Panc1 (cell line): ENCODE measurements around the gene SPARCL1. TPM values are rescaled to one million over a fixed set of nuclear protein-coding genes. Genes with fewer than 3 reads are reported as not detected.

Experiments
- ATAC-seq: fragments of 200-7000 bp; cut with Tn5 transposase; 2 replicates; pipeline ENCODE4 v1.9.1; 2020; ENCODE audit warnings: mild to moderate bottlenecking, moderate library complexity
- BruUV-seq: library from RNA; stranded (reverse); fragments of 400-500 nt; replicated peaks from 2 replicates; lab custom pipeline; 2021; lab: Mats Ljungman, UMichigan
- CTCF ChIA-PET: fragments of 300-600 bp; sonication (Branson Sonifier 250); formaldehyde crosslinking; loops from one replicate; lab custom pipeline; 2022; ENCODE audit warnings: antibody characterized with exemption; lab: Charles Lee
- POLR2A ChIA-PET: fragments of 300-600 bp; sonication (Branson Sonifier 250); formaldehyde crosslinking; loops from one replicate; lab custom pipeline; 2022; ENCODE audit warnings: antibody characterized with exemption; lab: Charles Lee
- DNase-seq: peaks from one replicate; pipeline ENCODE4 v3.0.0-alpha.2; 2010; ENCODE audit warnings: low read depth, low spot score
- H3K27ac ChIP-seq: 2 replicates; pipeline ENCODE4 v1.5.1; 2011; ENCODE audit warnings: mild to moderate bottlenecking, low read length, inconsistent platforms
- H3K27me3 ChIP-seq: fragments of 200-500 bp; sonication (Bioruptor generic); 2 replicates; pipeline ENCODE4 v1.6.0; 2014; ENCODE audit warnings: low read length, inconsistent platforms; ENCODE audit not compliant: control insufficient read depth, insufficient read depth
- H3K36me3 ChIP-seq: fragments of 200-500 bp; sonication (Bioruptor generic); 2 replicates; pipeline ENCODE4 v1.5.1; 2014; ENCODE audit warnings: inconsistent platforms, mild to moderate bottlenecking, low read length, moderate library complexity; ENCODE audit not compliant: control insufficient read depth, insufficient read depth
- H3K4me1 ChIP-seq: 2 replicates; pipeline ENCODE4 v1.5.1; 2011; ENCODE audit warnings: inconsistent platforms, mild to moderate bottlenecking, low read length, moderate library complexity; ENCODE audit not compliant: control insufficient read depth, insufficient read depth
- H3K4me3 ChIP-seq, 2 experiments: 2 replicates each; pipeline ENCODE4 v1.5.1; 2011 to 2012; ENCODE audit warnings: low read depth in 2 of 2, low read length in 2 of 2, mild to moderate bottlenecking in 2 of 2, inconsistent platforms in 1 of 2, moderate library complexity in 1 of 2
- H3K9me3 ChIP-seq: fragments of 200-500 bp; sonication (Bioruptor generic); 2 replicates; pipeline ENCODE4 v1.5.1; 2014; ENCODE audit warnings: low read depth, mild to moderate bottlenecking, inconsistent platforms, low read length, moderate library complexity; ENCODE audit not compliant: control insufficient read depth, insufficient read depth
- POLR2AphosphoS5 ChIP-seq: IDR thresholded peaks from 2 replicates; pipeline ENCODE4 v1.6.1; 2012; ENCODE audit warnings: mild to moderate bottlenecking, low read depth, low read length, moderate library complexity
- REST ChIP-seq, 2 experiments: IDR thresholded peaks; 2 replicates each; pipeline ENCODE4 v1.6.1; 2011 to 2012; ENCODE audit warnings: low read depth in 2 of 2, control low read depth in 1 of 2, low read length in 1 of 2, mild to moderate bottlenecking in 1 of 2, moderate library complexity in 1 of 2; ENCODE audit not compliant: insufficient read depth in 1 of 2
- SIN3A ChIP-seq: IDR thresholded peaks from 2 replicates; pipeline ENCODE4 v1.6.1; 2012; ENCODE audit warnings: low read depth, mild to moderate bottlenecking, low read length, moderate library complexity, borderline replicate concordance; ENCODE audit not compliant: insufficient read depth
- TCF7L2 ChIP-seq: IDR thresholded peaks from 2 replicates; pipeline ENCODE4 v1.6.1; 2011; ENCODE audit warnings: mild to moderate bottlenecking, low read depth, low read length, inconsistent platforms
- in situ Hi-C: cut with HindIII; loops from 2 replicates; pipeline ENCODE4 v1.10.0; 2016; ENCODE audit warnings: low sequenced_read_pairs, low pct_unique_long_range_greater_than_20kb
- intact Hi-C: fragments of 100-400 bp; cut with micrococcal nuclease; formaldehyde crosslinking; loops from one replicate; pipeline ENCODE4 v1.10.0; 2022; ENCODE audit not compliant: unreplicated experiment
- total RNA-seq: library from RNA; stranded (reverse); gene quantifications from one replicate; pipeline ENCODE4 v1.2.1, GENCODE V29; 2021; ENCODE audit not compliant: unreplicated experiment
- TF ChIP-seq, protein P1 (sequence below): fragments of 450-650 bp; IDR thresholded peaks from 2 replicates; pipeline ENCODE4 v1.5.1; 2017; ENCODE audit warnings: mild to moderate bottlenecking

Gene SPARCL1
- total RNA-seq, 1 experiment from 2014 or later, result 0.57 TPM

- no peak overlapping the region for H3K27ac ChIP-seq
- H3K4me3 ChIP-seq, result no peak overlapping the region
- no peaks in the 10 kb centered on the region for H3K36me3 ChIP-seq
- H3K4me1 ChIP-seq, result no peaks in the 10 kb centered on the region
- CTCF ChIA-PET, result no interaction called here
- no TSS peak for BruUV-seq
- no peaks in the 10 kb centered on the region for H3K9me3 ChIP-seq
- intact Hi-C loops (no loop called here), in situ Hi-C loops (no loop called here)
- DNase-seq (no peak), ATAC-seq (no peak)
- TF ChIP-seq, protein P1, sequence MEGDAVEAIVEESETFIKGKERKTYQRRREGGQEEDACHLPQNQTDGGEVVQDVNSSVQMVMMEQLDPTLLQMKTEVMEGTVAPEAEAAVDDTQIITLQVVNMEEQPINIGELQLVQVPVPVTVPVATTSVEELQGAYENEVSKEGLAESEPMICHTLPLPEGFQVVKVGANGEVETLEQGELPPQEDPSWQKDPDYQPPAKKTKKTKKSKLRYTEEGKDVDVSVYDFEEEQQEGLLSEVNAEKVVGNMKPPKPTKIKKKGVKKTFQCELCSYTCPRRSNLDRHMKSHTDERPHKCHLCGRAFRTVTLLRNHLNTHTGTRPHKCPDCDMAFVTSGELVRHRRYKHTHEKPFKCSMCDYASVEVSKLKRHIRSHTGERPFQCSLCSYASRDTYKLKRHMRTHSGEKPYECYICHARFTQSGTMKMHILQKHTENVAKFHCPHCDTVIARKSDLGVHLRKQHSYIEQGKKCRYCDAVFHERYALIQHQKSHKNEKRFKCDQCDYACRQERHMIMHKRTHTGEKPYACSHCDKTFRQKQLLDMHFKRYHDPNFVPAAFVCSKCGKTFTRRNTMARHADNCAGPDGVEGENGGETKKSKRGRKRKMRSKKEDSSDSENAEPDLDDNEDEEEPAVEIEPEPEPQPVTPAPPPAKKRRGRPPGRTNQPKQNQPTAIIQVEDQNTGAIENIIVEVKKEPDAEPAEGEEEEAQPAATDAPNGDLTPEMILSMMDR, result no peak
- TF ChIP-seq TCF7L2 (no peak), POLR2AphosphoS5 (no peak), REST (IDR thresholded peaks at IDR 0.05; ENCODE audit: insufficient read depth in 1 of 2, low read depth in 2 of 2, low read length in 1 of 2) (no peak), SIN3A (no peak)
- H3K27me3 ChIP-seq, result no peaks in the 10 kb centered on the region
- POLR2A ChIA-PET, result no interaction called here
Observed at GRCh38 chr4:87570290-87570805, 41.2 kb upstream of the SPARCL1 start.

DNA sequence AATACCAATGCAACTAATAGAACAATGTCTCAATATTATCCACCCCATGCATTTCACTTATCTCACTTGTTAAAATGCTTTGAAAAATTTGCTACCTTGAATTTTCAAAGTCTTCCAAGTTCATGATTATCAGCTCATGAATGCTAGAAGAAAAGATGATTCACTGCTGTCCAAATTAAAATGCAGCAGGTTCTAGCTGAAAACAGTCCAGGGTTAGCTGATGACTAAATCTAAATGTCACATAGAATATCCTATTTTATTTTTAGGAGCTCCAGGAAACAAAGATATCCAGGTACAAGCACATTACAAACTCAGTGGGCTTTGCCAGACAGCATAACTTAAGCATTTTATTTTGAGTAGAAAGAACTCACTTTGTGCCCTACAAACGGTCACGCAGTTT is 38.0 kb upstream of the SPARCL1 start:
- Histone ChIP-seq H3K27ac (no peak overlapping the region), H3K4me3 (no peak overlapping the region), H3K4me1 (no peaks in the 10 kb centered on the region), H3K9me3 (no peaks in the 10 kb centered on the region), H3K27me3 (no peaks in the 10 kb centered on the region), H3K36me3 (no peaks in the 10 kb centered on the region)
- no peak for DNase-seq
- ATAC-seq, result no peak
- BruUV-seq, result no TSS peak
- intact Hi-C loops (no loop called here), in situ Hi-C loops (no loop called here)
- TF ChIP-seq POLR2AphosphoS5 (no peak), TCF7L2 (no peak), REST (IDR thresholded peaks at IDR 0.05; ENCODE audit: insufficient read depth in 1 of 2, low read depth in 2 of 2, low read length in 1 of 2) (no peak), SIN3A (no peak)
- TF ChIP-seq, protein P1, result no peak
- ChIA-PET POLR2A (no interaction called here), CTCF (no interaction called here)
